Lower leg skin (tissue), 4 donors: Measurements from ENCODE around the gene CCDC187. TPM values are rescaled to one million over a fixed set of nuclear protein-coding genes. Genes with fewer than 3 reads are reported as not detected.

ENCODE experiments used
- DNase-seq, 2 donors: peaks; one replicate each; pipeline ENCODE4 v3.0.0-alpha.2; 2019; ENCODE audit warnings: low spot score in 2 of 2
- H3K4me3 ChIP-seq: fragments of 200-600 bp; sonication (generic); 2 replicates; pipeline ENCODE4 v1.5.1; 2017; ENCODE audit warnings: mild to moderate bottlenecking, low read depth; ENCODE audit not compliant: poor library complexity, severe bottlenecking
- POLR2A ChIP-seq, 2 donors: fragments of 450-650 bp; IDR thresholded peaks; one replicate each; pipeline ENCODE4 v1.6.1; 2016 to 2017; ENCODE audit warnings: antibody characterized with exemption in 2 of 2, mild to moderate bottlenecking in 1 of 2, moderate library complexity in 1 of 2
- WGBS, 2 donors: methylation state at CpG; one replicate each; pipeline ENCODE4 v1.1.5; 2018; 5-methylcytosine and 5-hydroxymethylcytosine counted together
- intact Hi-C: fragments of 100-400 bp; cut with DNase I; formaldehyde crosslinking; loops from one replicate; pipeline ENCODE4 v1.15.0; 2023; ENCODE audit warnings: low total_unique reads
- total RNA-seq, 4 donors: library from RNA; depleted of rRNA; stranded (reverse); fragments of >200 nt; gene quantifications; one replicate each; pipeline ENCODE4 v1.1.0, GENCODE V29; 2016
- TF ChIP-seq, protein P1 (sequence below), 3 donors: fragments of 450-650 bp; IDR thresholded peaks; one replicate each; pipeline ENCODE4 v1.5.1; 2016; ENCODE audit warnings: antibody characterized with exemption in 3 of 3, mild to moderate bottlenecking in 3 of 3, moderate library complexity in 2 of 3

Gene CCDC187
- total RNA-seq, 4 donors from 2014 or later = 1.1 TPM; not detected in 3

DNA sequence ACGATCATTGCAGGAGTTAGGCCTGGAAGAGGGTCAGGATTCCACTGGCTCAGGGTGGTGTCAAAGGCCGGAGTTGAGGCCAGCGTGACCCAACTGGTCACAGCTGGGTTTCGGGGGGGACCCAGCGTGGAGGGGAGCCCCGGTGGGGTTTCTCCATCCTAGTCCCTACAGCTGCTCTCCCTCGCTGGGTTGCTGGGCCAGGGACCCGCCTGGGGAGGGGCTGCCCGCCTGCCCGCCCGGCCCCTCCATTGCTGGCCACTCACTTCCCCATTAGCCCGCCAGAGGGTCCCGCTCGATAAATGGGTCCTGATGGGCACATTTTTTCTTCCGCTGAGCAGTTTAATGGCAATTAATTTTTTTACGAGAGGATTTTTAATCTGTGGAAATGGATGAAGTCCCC, 8.8 kb downstream of the CCDC187 start:
- no peak overlapping the region for H3K4me3 ChIP-seq
- DNase-seq = no peak
- TF ChIP-seq POLR2A (IDR thresholded peaks at IDR 0.05) = no peak
- TF ChIP-seq, protein P1, sequence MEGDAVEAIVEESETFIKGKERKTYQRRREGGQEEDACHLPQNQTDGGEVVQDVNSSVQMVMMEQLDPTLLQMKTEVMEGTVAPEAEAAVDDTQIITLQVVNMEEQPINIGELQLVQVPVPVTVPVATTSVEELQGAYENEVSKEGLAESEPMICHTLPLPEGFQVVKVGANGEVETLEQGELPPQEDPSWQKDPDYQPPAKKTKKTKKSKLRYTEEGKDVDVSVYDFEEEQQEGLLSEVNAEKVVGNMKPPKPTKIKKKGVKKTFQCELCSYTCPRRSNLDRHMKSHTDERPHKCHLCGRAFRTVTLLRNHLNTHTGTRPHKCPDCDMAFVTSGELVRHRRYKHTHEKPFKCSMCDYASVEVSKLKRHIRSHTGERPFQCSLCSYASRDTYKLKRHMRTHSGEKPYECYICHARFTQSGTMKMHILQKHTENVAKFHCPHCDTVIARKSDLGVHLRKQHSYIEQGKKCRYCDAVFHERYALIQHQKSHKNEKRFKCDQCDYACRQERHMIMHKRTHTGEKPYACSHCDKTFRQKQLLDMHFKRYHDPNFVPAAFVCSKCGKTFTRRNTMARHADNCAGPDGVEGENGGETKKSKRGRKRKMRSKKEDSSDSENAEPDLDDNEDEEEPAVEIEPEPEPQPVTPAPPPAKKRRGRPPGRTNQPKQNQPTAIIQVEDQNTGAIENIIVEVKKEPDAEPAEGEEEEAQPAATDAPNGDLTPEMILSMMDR (IDR thresholded peaks at IDR 0.05) = no peak
- WGBS, 2 donors = 88 to 90% methylated on average over 15 to 16 of the region's 16 CpGs
- intact Hi-C loops = no loop called here

DNA sequence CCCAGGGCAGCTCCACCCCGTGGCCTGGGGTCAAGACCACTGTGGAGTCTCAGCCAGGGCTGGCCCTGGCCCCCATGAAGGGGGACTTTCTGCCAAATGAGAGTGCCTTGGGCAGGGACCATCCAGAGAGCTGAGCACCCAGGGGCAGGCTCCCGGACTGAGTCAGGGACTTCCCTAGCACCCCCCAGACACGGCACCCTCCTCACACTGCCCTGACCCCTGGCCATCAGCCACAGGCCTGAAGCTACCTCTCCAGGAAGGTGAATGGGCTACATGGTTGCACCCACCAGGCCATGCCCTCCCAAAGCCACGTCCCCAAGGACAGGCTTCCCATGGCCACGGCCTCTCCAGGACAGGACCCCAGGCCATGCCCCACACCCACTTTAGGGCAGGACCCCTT, 9.5 kb downstream of the CCDC187 start:
- H3K4me3 ChIP-seq = no peak overlapping the region
- intact Hi-C loops = no loop called here
- WGBS, 2 donors = 75 to 81% methylated on average over 5 of the region's 5 CpGs
- DNase-seq = no peak
- no peak for TF ChIP-seq POLR2A (IDR thresholded peaks at IDR 0.05)
- TF ChIP-seq, protein P1 (IDR thresholded peaks at IDR 0.05) = no peak

DNA sequence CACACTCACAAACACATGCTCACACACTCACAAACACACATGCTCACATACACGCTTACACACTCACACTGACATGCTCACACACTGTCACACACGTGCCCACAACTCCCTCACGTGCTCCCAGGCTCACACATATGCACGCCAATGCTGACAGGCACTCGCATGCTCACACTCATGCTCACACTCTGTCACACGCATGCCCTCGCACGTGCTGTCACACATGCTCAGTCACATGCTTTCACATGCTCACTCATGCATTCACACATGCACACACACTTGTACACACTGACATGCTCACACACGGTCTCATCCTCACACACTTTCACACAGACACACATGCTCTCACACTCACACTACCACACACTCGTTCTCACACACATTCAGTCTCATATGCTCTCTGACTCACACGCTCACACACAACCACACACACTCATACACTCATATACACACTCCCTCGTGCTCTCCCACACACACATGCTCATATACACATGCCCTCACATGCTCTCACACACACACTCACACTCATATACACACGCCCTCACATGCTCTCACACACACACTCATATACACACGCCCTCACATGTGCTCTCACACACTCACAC, 10.3 kb downstream of the CCDC187 start:
- no peak for DNase-seq
- intact Hi-C loops = no loop called here
- TF ChIP-seq, protein P1 (IDR thresholded peaks at IDR 0.05) = no peak
- WGBS, 2 donors = 81% methylated on average over 14 of the region's 14 CpGs
- no peak overlapping the region for H3K4me3 ChIP-seq

DNA sequence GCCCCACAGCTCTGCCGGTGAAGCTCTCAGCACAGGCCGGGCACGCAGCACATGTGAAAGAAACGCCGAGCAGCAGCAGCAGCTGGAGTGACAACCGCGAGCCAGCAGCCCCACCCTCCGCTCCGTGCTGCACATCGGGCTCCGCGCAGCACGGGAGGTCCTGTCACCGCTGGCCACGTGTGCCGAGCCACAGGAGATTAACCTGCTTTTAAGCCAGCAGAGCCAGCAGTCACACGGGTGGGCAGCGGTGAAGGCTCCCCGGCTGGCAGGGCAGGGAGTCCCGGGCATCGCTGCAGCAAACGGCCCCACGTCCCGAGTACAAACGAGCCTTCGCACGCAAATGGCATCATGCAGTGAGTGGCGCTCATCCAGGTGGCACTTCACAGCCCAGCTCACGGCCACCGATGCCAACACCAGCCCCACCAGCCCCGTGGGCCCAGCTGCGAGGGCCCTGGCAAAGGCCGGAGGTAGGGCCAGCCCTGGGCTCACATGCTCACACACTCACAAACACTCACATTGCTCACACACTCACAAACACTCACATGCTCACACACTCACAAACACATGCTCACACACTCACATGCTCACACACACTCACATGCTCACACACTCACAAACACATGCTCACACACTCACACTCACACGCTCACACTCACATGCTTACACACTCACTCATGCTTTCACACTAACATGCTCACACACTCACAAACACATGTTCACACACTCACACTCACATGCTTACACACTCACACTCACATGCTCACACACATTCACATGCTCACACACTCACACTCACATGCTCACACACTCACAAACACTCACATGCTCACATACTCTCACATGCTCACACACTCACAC, 11.1 kb downstream of the CCDC187 start:
- WGBS, 2 donors = 45 to 49% methylated on average over 17 to 32 of the region's 34 CpGs
- DNase-seq = no peak
- no peak overlapping the region for H3K4me3 ChIP-seq
- intact Hi-C loops = no loop called here
- no peak for TF ChIP-seq POLR2A (IDR thresholded peaks at IDR 0.05)
- TF ChIP-seq, protein P1 (IDR thresholded peaks at IDR 0.05) = no peak

DNA sequence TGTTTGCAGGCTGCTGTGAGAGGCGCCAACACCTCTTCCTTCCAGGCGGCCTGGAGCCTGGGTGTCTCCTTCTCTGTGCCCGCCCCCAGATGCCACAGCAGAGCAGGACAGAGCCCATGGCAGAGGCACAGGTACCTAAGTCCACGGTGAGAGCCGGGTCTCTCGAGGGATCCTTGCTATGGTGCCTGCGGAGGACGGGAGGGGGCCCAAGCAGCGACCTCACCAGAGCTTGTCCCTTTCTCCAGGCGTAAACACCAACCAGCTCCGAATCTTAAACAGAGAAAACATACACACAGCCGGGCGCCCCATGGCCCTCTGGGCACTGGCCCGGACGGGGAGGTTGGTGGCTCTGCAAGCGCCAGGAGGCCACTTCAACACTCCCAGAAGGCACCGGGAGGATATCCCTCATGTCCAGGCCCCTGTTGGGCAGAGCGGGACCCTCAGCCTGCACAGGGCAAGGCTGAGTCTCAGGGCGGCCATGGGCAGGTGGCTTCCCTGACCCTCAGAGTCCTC, 11.8 kb downstream of the CCDC187 start:
- no peak for DNase-seq
- no peak for TF ChIP-seq POLR2A (IDR thresholded peaks at IDR 0.05)
- TF ChIP-seq, protein P1 (IDR thresholded peaks at IDR 0.05) = no peak
- intact Hi-C loops = no loop called here
- 55 to 66% methylated on average over 13 to 18 of the region's 19 CpGs for WGBS, 2 donors
- no peak overlapping the region for H3K4me3 ChIP-seq
